Measurements from ENCODE around the gene HMCES. TPM values are rescaled to one million over a fixed set of nuclear protein-coding genes. Genes with fewer than 3 reads are reported as not detected.
"Not testable (repeated sequence)": the region's sequence is repeated elsewhere in the genome, so short reads cannot be mapped to it uniquely, and the experiment has no call there.

Gene HMCES
- total and polyA plus RNA-seq, 2 donors (not counting 1 experiment from before 2014, with no cell fraction given), result 22.5 to 35.6 TPM

DNA sequence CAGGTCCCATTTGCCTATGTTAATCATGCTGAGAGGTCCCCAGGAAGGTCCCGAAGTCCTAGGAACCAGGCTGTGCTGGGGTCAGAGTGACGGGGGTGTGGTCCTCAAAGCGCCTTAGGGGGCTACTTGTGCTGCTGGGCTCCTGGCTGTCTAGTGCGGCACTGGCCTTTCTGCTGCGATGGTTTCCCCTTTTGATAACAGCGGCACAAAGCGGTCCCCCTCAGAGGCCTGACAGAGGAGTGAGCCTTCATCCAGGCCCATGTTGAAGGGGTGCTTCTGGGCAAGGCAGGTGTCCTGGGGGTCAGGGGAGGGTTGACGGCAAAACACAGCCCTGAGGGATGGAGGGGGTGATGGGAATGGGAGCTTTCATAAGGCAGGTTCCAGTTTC lies 68.8 kb downstream of the HMCES start:
- Histone ChIP-seq H3K27me3 (replicated peaks in 1 of 4; ENCODE audit: control extremely low read depth in 1 of 4, control insufficient read depth in 3 of 4, insufficient read depth in 4 of 4, low read length in 3 of 4) (peaks cover 0 to 45% (median 12%) of the 10 kb centered on the region in 4 experiments), H3K27ac (ENCODE audit: low read length in 2 of 2) (no peak overlapping the region), H2AFZ (ENCODE audit: insufficient read depth, low read depth, low read length, poor library complexity, severe bottlenecking) (no peak overlapping the region), H4K20me1 (ENCODE audit: control insufficient read depth, insufficient read depth, low read length, poor library complexity, severe bottlenecking) (no peaks in the 10 kb centered on the region), H3K4me3 (ENCODE audit: control extremely low read depth in 1 of 5, extremely low read depth in 1 of 5, insufficient read depth in 1 of 5, low read depth in 2 of 5, low read length in 4 of 5) (no peak overlapping the region), H3K36me3 (replicated peaks in 1 of 2; ENCODE audit: control extremely low read depth in 1 of 2, control insufficient read depth in 1 of 2, extremely low read depth in 1 of 2, insufficient read depth in 2 of 2, low read length in 1 of 2) (no peaks in the 10 kb centered on the region), H3K79me2 (ENCODE audit: control insufficient read depth, insufficient read depth, low read length) (no peaks in the 10 kb centered on the region), H3K9me3 (ENCODE audit: control extremely low read depth in 1 of 3, control insufficient read depth in 2 of 3, insufficient read depth in 1 of 3, low read length in 2 of 3) (no peaks in the 10 kb centered on the region), H3K4me1 (ENCODE audit: control insufficient read depth in 2 of 2, insufficient read depth in 2 of 2, low read length in 2 of 2) (peaks cover 12% of the 10 kb centered on the region in 2 donors), H3K4me2 (replicated peaks; ENCODE audit: low read depth, low read length, poor library complexity, severe bottlenecking) (no peak overlapping the region), H3K9ac (ENCODE audit: low read length) (no peak overlapping the region)
- DNase-seq, result no peak
- 89% methylated on average over 8 of the region's 8 CpGs for WGBS (ENCODE audit: insufficient coverage)
- no peaks in the 10 kb centered on the region for H3K9me3 Mint-ChIP-seq (ENCODE audit: insufficient read depth)
- TF ChIP-seq, protein P1, sequence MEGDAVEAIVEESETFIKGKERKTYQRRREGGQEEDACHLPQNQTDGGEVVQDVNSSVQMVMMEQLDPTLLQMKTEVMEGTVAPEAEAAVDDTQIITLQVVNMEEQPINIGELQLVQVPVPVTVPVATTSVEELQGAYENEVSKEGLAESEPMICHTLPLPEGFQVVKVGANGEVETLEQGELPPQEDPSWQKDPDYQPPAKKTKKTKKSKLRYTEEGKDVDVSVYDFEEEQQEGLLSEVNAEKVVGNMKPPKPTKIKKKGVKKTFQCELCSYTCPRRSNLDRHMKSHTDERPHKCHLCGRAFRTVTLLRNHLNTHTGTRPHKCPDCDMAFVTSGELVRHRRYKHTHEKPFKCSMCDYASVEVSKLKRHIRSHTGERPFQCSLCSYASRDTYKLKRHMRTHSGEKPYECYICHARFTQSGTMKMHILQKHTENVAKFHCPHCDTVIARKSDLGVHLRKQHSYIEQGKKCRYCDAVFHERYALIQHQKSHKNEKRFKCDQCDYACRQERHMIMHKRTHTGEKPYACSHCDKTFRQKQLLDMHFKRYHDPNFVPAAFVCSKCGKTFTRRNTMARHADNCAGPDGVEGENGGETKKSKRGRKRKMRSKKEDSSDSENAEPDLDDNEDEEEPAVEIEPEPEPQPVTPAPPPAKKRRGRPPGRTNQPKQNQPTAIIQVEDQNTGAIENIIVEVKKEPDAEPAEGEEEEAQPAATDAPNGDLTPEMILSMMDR (IDR thresholded peaks at IDR 0.05), result no peak
- no peak for TF ChIP-seq EZH2 (IDR thresholded peaks at IDR 0.05; ENCODE audit: borderline replicate concordance, insufficient read depth, low read depth, low read length, poor library complexity, severe bottlenecking)
- POLR2A ChIA-PET, result no interaction called here
- intact Hi-C loops (cut with micrococcal nuclease), result no loop called here
- no peak overlapping the region for H3K27ac Mint-ChIP-seq
- CTCF ChIA-PET, result no interaction called here
- ATAC-seq (ENCODE audit: low read depth), result no peak
- peaks cover 7% of the 10 kb centered on the region for H3K4me1 Mint-ChIP-seq
- H3K27me3 Mint-ChIP-seq, result peaks cover 27% of the 10 kb centered on the region
- no peak overlapping the region for H3K4me3 Mint-ChIP-seq

DNA sequence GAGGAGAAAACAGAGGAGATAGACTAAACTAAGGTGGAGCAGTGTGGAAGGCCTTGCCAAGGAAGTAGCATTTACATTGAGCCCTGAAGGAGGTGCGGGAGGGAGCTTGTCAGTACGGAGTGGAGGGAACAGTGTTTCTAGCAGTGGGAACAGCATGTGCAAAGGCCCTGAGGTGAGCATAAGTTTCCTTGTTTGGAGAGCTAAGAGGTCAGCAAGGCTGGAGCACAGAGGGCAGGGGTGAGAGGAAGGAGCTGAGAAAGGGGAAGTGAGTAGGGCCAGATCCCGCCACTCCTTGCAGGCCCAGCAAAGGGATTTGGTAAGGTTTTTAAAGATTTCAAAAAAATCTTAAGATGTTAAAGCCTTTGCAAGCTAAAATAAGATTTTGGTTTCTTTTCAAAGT lies 70.1 kb downstream of the HMCES start:
- no peak overlapping the region for H3K27ac ChIP-seq (ENCODE audit: low read length in 2 of 2)
- CTCF ChIA-PET, result no interaction called here
- intact Hi-C loops (cut with micrococcal nuclease), result no loop called here
- H3K4me3 Mint-ChIP-seq, result no peak overlapping the region
- peaks cover 23% of the 10 kb centered on the region for H3K27me3 Mint-ChIP-seq
- H3K27me3 ChIP-seq (replicated peaks in 1 of 4; ENCODE audit: control extremely low read depth in 1 of 4, control insufficient read depth in 3 of 4, insufficient read depth in 4 of 4, low read length in 3 of 4), result peaks cover 0 to 33% (median 9%) of the 10 kb centered on the region in 4 experiments
- ATAC-seq (ENCODE audit: low read depth) (no peak), DNase-seq (no peak)
- H3K27ac Mint-ChIP-seq, result no peak overlapping the region
- H2AFZ ChIP-seq (ENCODE audit: insufficient read depth, low read depth, low read length, poor library complexity, severe bottlenecking), result no peak overlapping the region
- H3K4me1 ChIP-seq (ENCODE audit: control insufficient read depth in 2 of 2, insufficient read depth in 2 of 2, low read length in 2 of 2), result peaks cover 7 to 8% of the 10 kb centered on the region in 2 donors
- peaks cover 2% of the 10 kb centered on the region for H3K4me1 Mint-ChIP-seq
- no peak overlapping the region for H3K9ac ChIP-seq (ENCODE audit: low read length)
- H3K4me2 ChIP-seq (replicated peaks; ENCODE audit: low read depth, low read length, poor library complexity, severe bottlenecking), result no peak overlapping the region
- no peaks in the 10 kb centered on the region for H3K36me3 ChIP-seq (replicated peaks in 1 of 2; ENCODE audit: control extremely low read depth in 1 of 2, control insufficient read depth in 1 of 2, extremely low read depth in 1 of 2, insufficient read depth in 2 of 2, low read length in 1 of 2)
- no peaks in the 10 kb centered on the region for H4K20me1 ChIP-seq (ENCODE audit: control insufficient read depth, insufficient read depth, low read length, poor library complexity, severe bottlenecking)
- WGBS (ENCODE audit: insufficient coverage), result 93% methylated on average over 3 of the region's 3 CpGs
- H3K9me3 ChIP-seq (ENCODE audit: control extremely low read depth in 1 of 3, control insufficient read depth in 2 of 3, insufficient read depth in 1 of 3, low read length in 2 of 3), result no peaks in the 10 kb centered on the region
- H3K4me3 ChIP-seq (ENCODE audit: control extremely low read depth in 1 of 5, extremely low read depth in 1 of 5, insufficient read depth in 1 of 5, low read depth in 2 of 5, low read length in 4 of 5), result no peak overlapping the region
- TF ChIP-seq, protein P1 (IDR thresholded peaks at IDR 0.05), result no peak
- no peak for TF ChIP-seq EZH2 (IDR thresholded peaks at IDR 0.05; ENCODE audit: borderline replicate concordance, insufficient read depth, low read depth, low read length, poor library complexity, severe bottlenecking)
- POLR2A ChIA-PET, result no interaction called here
- no peaks in the 10 kb centered on the region for H3K79me2 ChIP-seq (ENCODE audit: control insufficient read depth, insufficient read depth, low read length)
- H3K9me3 Mint-ChIP-seq (ENCODE audit: insufficient read depth), result no peaks in the 10 kb centered on the region

DNA sequence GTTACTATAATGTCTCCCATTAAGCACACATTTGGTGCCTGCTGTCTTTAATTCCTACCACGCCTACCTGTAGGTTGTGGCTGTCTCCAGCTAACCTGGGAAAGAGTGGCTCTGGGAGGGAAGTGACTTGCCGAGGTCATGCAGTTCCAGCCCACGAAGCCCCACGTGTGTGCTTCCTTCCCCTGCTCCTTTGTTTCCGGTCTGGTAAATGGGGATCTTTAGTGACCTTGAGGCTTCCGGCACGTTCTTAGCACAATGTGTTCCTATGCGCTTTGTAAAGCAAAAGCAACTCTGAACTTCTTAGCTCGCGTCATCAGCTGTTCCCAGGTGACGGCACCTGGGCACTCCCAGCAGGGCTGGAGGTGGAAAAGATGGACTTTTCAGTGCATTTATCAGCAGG lies 70.5 kb downstream of the HMCES start:
- peaks cover 22% of the 10 kb centered on the region for H3K27me3 Mint-ChIP-seq
- CTCF ChIA-PET; H3K9me3 Mint-ChIP-seq (ENCODE audit: insufficient read depth); H3K9me3 ChIP-seq (ENCODE audit: control extremely low read depth in 1 of 3, control insufficient read depth in 2 of 3, insufficient read depth in 1 of 3, low read length in 2 of 3); H4K20me1 ChIP-seq (ENCODE audit: control insufficient read depth, insufficient read depth, low read length, poor library complexity, severe bottlenecking); H3K36me3 ChIP-seq (replicated peaks in 1 of 2; ENCODE audit: control extremely low read depth in 1 of 2, control insufficient read depth in 1 of 2, extremely low read depth in 1 of 2, insufficient read depth in 2 of 2, low read length in 1 of 2); H3K4me3 Mint-ChIP-seq; H3K4me3 ChIP-seq (ENCODE audit: control extremely low read depth in 1 of 5, extremely low read depth in 1 of 5, insufficient read depth in 1 of 5, low read depth in 2 of 5, low read length in 4 of 5); H3K4me1 Mint-ChIP-seq; H3K4me1 ChIP-seq (ENCODE audit: control insufficient read depth in 2 of 2, insufficient read depth in 2 of 2, low read length in 2 of 2); H3K9ac ChIP-seq (ENCODE audit: low read length); H2AFZ ChIP-seq (ENCODE audit: insufficient read depth, low read depth, low read length, poor library complexity, severe bottlenecking); intact Hi-C loops (cut with micrococcal nuclease); ATAC-seq (ENCODE audit: low read depth); H3K27ac ChIP-seq (ENCODE audit: low read length in 2 of 2); H3K79me2 ChIP-seq (ENCODE audit: control insufficient read depth, insufficient read depth, low read length); H3K4me2 ChIP-seq (replicated peaks; ENCODE audit: low read depth, low read length, poor library complexity, severe bottlenecking); DNase-seq; H3K27ac Mint-ChIP-seq; POLR2A ChIA-PET: not testable (repeated sequence)
- WGBS (ENCODE audit: insufficient coverage), result 48% methylated on average over 3 of the region's 11 CpGs
- H3K27me3 ChIP-seq (replicated peaks in 1 of 4; ENCODE audit: control extremely low read depth in 1 of 4, control insufficient read depth in 3 of 4, insufficient read depth in 4 of 4, low read length in 3 of 4), result peaks cover 0 to 28% (median 8%) of the 10 kb centered on the region in 4 experiments

Measured in B cell (primary cell).